ENCODE measurements around the gene FEN1.

- TF ChIP-seq ELF1 (IDR thresholded peaks at IDR 0.05; ENCODE audit: borderline replicate concordance, low read depth) (no peak), CEBPB (IDR thresholded peaks at IDR 0.05; ENCODE audit: low read depth) (no peak), CTCF (IDR thresholded peaks at IDR 0.05 in 2 of 3, conservative IDR thresholded peaks at IDR 0.05 in 1 of 3; ENCODE audit: borderline replicate concordance in 1 of 3, insufficient read depth in 1 of 3, low read depth in 2 of 3, low read length in 2 of 3) (no peak), POLR2A (IDR thresholded peaks at IDR 0.05; ENCODE audit: borderline replicate concordance, extremely low read depth, insufficient read depth, insufficient read length) (no peak)
These were observed 35.4 kb upstream of the FEN1 start for GRCh38 chr11:61757213-61757862.

All from HCT116 (cell line).